Thyroid gland (tissue), 4 donors: Measurements from ENCODE around the gene SLC6A4. TPM values are rescaled to one million over a fixed set of nuclear protein-coding genes. Genes with fewer than 3 reads are reported as not detected.
A peak's percentile ranks its signal among the peaks of the same experiment; 100 is the strongest.

ENCODE experiments used
- DNase-seq, 2 donors: peaks; one replicate each; pipeline ENCODE4 v3.0.0-alpha.2; 2019
- H3K27ac ChIP-seq, 3 donors: fragments of 200-600 bp; sonication (generic); 1 replicate in 2 of 3; 2 replicates in 1 of 3; pipeline ENCODE4 v1.5.1; 2016 to 2019; ENCODE audit warnings: mild to moderate bottlenecking in 1 of 3, moderate library complexity in 1 of 3
- H3K27me3 ChIP-seq: fragments of 200-600 bp; sonication (generic); one replicate; pipeline ENCODE4 v1.5.1; 2019
- H3K36me3 ChIP-seq, 2 donors: fragments of 200-600 bp; sonication (generic); one replicate each; pipeline ENCODE4 v1.5.1; 2016 to 2019
- H3K4me1 ChIP-seq, 2 donors: fragments of 200-600 bp; sonication (generic); one replicate each; pipeline ENCODE4 v1.5.1; 2017 to 2019
- H3K4me3 ChIP-seq, 3 donors: fragments of 200-600 bp; sonication (generic); replicated peaks in 1 of 3; 1 replicate in 2 of 3; 2 replicates in 1 of 3; pipeline ENCODE4 v1.5.1; 2016; ENCODE audit warnings: mild to moderate bottlenecking in 1 of 3
- H3K9me3 ChIP-seq: fragments of 200-600 bp; sonication (generic); one replicate; pipeline ENCODE4 v1.5.1; 2017
- POLR2A ChIP-seq, 2 donors: fragments of 450-650 bp; IDR thresholded peaks; one replicate each; pipeline ENCODE4 v1.6.1; 2017; ENCODE audit warnings: antibody characterized with exemption in 2 of 2, mild to moderate bottlenecking in 2 of 2, moderate library complexity in 1 of 2
- WGBS, 2 donors: methylation state at CpG; one replicate each; pipeline ENCODE4 v1.1.5; 2017; 5-methylcytosine and 5-hydroxymethylcytosine counted together
- intact Hi-C: fragments of 100-400 bp; cut with DNase I; formaldehyde crosslinking; loops from one replicate; pipeline ENCODE4 v1.15.1; 2023
- total RNA-seq, 4 donors: library from RNA; depleted of rRNA; stranded (reverse); fragments of >200 nt; gene quantifications; one replicate each; pipeline ENCODE4 v1.2.3, GENCODE V29; 2016
- TF ChIP-seq, protein P1 (sequence below), 6 experiments: fragments of 200-600 bp in 3 of 6; fragments of 450-650 bp in 3 of 6; sonication (generic) in 3 of 6; IDR thresholded peaks; one replicate each; pipeline ENCODE4 v1.5.1; 2016 to 2019; ENCODE audit warnings: antibody characterized with exemption in 6 of 6, mild to moderate bottlenecking in 2 of 6, inconsistent platforms in 1 of 6, moderate library complexity in 1 of 6

SLC6A4 gene
- total RNA-seq, 4 donors from 2014 or later: under 0.01 to 4.9 (median 0.20) TPM

DNA sequence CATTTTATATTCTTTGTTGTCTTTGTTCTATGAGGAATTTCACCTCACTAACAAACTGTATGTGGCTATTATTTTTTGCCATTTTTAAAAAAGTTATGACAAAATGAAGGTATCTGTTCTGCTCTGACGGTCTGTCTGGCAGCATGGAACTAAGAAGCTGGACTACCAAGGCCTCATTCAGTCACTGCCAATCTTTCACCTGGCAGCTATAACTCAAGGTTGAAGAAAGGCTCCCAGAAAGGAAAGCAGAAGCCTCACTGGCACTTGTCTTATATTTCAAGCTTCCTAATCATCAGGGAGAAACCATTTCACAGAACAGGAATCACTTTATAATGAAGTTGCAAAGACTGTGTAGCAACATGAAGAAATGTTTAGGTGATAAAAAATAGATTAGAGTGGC, 18.7 kb upstream of the SLC6A4 start:
- H3K4me1 ChIP-seq: no peaks in the 10 kb centered on the region
- intact Hi-C loops: no loop called here
- H3K27me3 ChIP-seq: no peaks in the 10 kb centered on the region
- H3K27ac ChIP-seq: no peak overlapping the region
- H3K36me3 ChIP-seq: peaks cover 0 to 6% of the 10 kb centered on the region in 2 donors
- TF ChIP-seq, protein P1, sequence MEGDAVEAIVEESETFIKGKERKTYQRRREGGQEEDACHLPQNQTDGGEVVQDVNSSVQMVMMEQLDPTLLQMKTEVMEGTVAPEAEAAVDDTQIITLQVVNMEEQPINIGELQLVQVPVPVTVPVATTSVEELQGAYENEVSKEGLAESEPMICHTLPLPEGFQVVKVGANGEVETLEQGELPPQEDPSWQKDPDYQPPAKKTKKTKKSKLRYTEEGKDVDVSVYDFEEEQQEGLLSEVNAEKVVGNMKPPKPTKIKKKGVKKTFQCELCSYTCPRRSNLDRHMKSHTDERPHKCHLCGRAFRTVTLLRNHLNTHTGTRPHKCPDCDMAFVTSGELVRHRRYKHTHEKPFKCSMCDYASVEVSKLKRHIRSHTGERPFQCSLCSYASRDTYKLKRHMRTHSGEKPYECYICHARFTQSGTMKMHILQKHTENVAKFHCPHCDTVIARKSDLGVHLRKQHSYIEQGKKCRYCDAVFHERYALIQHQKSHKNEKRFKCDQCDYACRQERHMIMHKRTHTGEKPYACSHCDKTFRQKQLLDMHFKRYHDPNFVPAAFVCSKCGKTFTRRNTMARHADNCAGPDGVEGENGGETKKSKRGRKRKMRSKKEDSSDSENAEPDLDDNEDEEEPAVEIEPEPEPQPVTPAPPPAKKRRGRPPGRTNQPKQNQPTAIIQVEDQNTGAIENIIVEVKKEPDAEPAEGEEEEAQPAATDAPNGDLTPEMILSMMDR (IDR thresholded peaks at IDR 0.05): no peak
- no peak for TF ChIP-seq POLR2A (IDR thresholded peaks at IDR 0.05)
- no peaks in the 10 kb centered on the region for H3K9me3 ChIP-seq
- WGBS, 2 donors: 58 to 61% methylated on average over 1 of the region's 1 CpG
- DNase-seq: peak in 1 of 2 donors; percentile 13
- no peak overlapping the region for H3K4me3 ChIP-seq

DNA sequence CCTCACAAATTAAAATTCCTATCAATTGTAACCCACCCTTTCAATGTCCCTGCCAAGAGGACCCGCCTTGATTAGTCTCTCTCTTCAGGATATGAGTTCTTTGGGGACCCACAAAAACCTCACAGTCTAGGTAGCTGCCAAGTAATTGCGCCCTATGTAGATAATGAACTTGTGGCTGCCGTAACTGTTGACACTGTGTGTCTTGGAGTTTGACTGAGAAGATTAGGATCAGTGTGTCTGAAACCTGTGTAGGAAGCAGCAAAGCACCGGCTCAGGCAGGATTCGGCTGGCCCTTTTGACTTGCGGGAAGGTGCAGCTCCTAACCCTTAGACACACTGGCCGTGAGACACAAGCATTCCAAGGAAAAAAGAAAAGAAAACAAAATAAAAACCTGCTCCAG, 17.8 kb upstream of the SLC6A4 start:
- intact Hi-C loops: no loop called here
- no peak overlapping the region for H3K4me3 ChIP-seq
- WGBS, 2 donors: 48 to 60% methylated on average over 7 of the region's 7 CpGs
- H3K4me1 ChIP-seq: no peaks in the 10 kb centered on the region
- DNase-seq: peak; percentile 13 to 42
- peaks cover 6 to 13% of the 10 kb centered on the region in 2 donors for H3K36me3 ChIP-seq
- H3K27me3 ChIP-seq: no peaks in the 10 kb centered on the region
- H3K27ac ChIP-seq: no peak overlapping the region
- H3K9me3 ChIP-seq: no peaks in the 10 kb centered on the region
- TF ChIP-seq, protein P1 (IDR thresholded peaks at IDR 0.05): no peak
- TF ChIP-seq POLR2A (IDR thresholded peaks at IDR 0.05): no peak

DNA sequence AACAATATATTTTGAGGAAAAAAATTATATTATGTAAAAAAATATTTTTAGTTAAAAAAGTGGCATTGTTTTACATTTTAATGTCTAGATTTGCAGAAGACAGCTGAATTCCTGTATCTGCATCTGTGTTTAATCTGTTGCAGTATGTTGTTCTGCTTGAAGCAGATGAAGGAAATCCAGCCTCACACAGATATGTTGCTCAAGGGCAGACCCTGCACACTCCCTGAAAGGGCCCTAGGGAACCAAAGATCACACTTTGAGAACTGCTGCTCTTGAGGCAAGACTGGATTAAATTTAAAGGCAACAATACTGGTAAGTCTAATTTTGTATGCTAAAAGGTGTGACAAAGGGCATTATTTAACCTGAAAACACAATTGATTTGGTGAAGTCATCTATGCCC, 16.4 kb upstream of the SLC6A4 start:
- no peaks in the 10 kb centered on the region for H3K4me1 ChIP-seq
- no peak overlapping the region for H3K4me3 ChIP-seq
- H3K27me3 ChIP-seq: no peaks in the 10 kb centered on the region
- DNase-seq: no peak
- H3K9me3 ChIP-seq: no peaks in the 10 kb centered on the region
- intact Hi-C loops: no loop called here
- H3K27ac ChIP-seq: no peak overlapping the region
- no peak for TF ChIP-seq POLR2A (IDR thresholded peaks at IDR 0.05)
- TF ChIP-seq, protein P1 (IDR thresholded peaks at IDR 0.05): no peak
- peaks cover 14 to 20% of the 10 kb centered on the region in 2 donors for H3K36me3 ChIP-seq

DNA sequence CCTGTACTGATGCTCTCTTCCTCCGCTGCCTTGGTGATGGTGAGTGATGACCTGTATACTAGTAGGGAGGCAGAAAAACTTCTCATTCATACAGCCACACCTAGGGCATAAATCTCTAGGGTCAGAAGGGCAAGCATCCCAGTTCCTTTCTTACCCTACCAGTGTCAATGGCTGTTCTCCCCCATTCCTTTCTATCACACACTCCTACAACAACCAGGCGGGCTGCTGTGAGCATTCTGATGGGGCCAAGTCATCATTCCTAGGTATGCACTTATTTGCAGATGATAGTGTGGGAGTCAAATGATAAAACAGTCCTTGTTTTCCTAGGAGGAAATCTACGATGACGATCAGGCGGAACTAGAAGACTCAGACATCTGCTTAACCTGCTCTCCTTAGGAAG, 14.0 kb upstream of the SLC6A4 start:
- no peaks in the 10 kb centered on the region for H3K27me3 ChIP-seq
- no peaks in the 10 kb centered on the region for H3K4me1 ChIP-seq
- 96% methylated on average over 5 of the region's 5 CpGs for WGBS, 2 donors
- H3K36me3 ChIP-seq: peaks cover 16 to 17% of the 10 kb centered on the region in 2 donors
- no peak for DNase-seq
- TF ChIP-seq, protein P1 (IDR thresholded peaks at IDR 0.05): no peak
- no peak for TF ChIP-seq POLR2A (IDR thresholded peaks at IDR 0.05)
- no peak overlapping the region for H3K27ac ChIP-seq
- intact Hi-C loops: no loop called here
- no peak overlapping the region for H3K4me3 ChIP-seq
- H3K9me3 ChIP-seq: no peaks in the 10 kb centered on the region

DNA sequence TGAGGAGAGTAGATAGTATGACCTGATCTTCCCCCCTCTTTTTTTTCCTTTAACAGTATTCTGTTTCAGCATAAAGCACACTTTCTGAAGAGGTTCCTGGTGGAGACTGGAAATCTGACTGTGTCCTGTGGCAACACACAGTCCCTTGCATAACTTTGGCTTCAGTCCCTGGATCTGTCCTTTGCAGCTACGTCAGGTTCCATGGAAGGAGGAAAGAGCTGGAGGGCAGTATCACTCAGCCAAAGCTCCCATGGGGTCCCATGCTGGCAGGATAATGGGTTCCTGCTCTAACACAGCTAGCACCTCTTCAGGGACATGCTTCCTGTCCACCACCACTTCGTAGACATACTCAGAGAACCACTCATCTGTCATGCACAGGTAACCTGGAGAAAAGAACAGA, 13.3 kb upstream of the SLC6A4 start:
- peaks cover 16 to 17% of the 10 kb centered on the region in 2 donors for H3K36me3 ChIP-seq
- peak; percentile 8 to 9 for DNase-seq
- intact Hi-C loops: no loop called here
- no peak overlapping the region for H3K27ac ChIP-seq
- no peaks in the 10 kb centered on the region for H3K27me3 ChIP-seq
- no peak for TF ChIP-seq POLR2A (IDR thresholded peaks at IDR 0.05)
- TF ChIP-seq, protein P1 (IDR thresholded peaks at IDR 0.05): no peak
- H3K4me3 ChIP-seq: no peak overlapping the region
- H3K9me3 ChIP-seq: no peaks in the 10 kb centered on the region
- H3K4me1 ChIP-seq: no peaks in the 10 kb centered on the region
- 72 to 91% methylated on average over 2 of the region's 2 CpGs for WGBS, 2 donors
